ENCODE measurements around the gene P2RX7. TPM values are rescaled to one million over a fixed set of nuclear protein-coding genes. Genes with fewer than 3 reads are reported as not detected.

P2RX7 gene
- total RNA-seq, 1 donor from 2014 or later: 0.07 TPM

DNA sequence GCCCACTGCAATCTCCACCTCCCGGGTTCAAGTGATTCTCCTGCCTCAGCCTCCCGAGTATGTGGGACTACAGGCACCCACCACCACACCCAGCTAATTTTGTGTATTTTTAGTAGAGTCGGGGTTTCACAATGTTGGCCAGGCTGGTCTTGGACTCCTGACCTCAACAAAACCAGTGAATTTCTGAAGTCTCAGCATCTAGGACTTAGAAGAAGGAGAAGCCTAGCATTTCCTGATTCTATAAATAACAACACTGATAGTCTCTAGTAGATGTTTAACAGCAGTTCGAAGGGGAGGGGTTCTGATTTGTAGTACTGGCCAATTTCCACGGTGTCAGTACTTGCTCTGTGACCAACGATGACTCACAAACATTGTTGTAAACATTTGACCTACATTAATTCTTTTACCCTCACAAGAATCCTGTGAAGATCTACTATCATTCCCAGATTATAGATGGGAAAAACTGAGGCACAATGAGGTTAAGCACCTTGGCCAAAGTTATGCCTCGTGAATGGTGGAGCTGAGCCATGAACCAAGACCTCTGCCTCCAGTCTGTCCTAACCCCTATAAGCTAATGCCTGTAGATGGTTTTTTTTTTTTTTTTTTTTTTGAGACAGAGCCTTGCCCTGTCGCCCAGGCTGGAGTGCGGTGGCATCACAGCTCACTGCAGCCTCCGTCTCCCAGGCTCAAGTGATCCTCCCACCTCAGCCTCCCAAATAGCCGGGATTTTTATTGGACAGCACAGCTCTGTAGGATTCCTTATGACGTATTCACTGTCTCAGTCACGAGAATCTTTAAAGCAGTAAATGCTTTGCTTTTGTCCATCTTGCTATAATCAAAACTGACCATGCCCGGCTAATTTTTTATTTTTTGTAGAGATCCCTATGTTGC lies 82.4 kb downstream of the P2RX7 start:
- H3K4me2 ChIP-seq (ENCODE audit: low read length): peak overlapping the region; percentile 56
- Mint-ChIP-seq H3K36me3 (ENCODE audit: low read depth, unreplicated experiment) (peaks cover 1% of the 10 kb centered on the region), H3K4me1 (ENCODE audit: low read depth, unreplicated experiment) (peaks cover 16% of the 10 kb centered on the region), H3K27ac (ENCODE audit: unreplicated experiment) (peak overlapping the region; percentile 88), H3K9me3 (ENCODE audit: unreplicated experiment) (no peaks in the 10 kb centered on the region), H3K27me3 (ENCODE audit: low read depth, unreplicated experiment) (no peaks in the 10 kb centered on the region), H3K4me3 (ENCODE audit: unreplicated experiment) (no peak overlapping the region)
- H2AFZ ChIP-seq (ENCODE audit: low read depth, low read length): no peak overlapping the region
- no peaks in the 10 kb centered on the region for H3K36me3 ChIP-seq (ENCODE audit: insufficient read depth, low read length)
- DNase-seq (ENCODE audit: low read depth): peak; percentile 88
- FAIRE-seq: peak; percentile 56
- H3K9me3 ChIP-seq (ENCODE audit: insufficient read depth, low read depth, low read length): no peaks in the 10 kb centered on the region
- H3K79me2 ChIP-seq (ENCODE audit: insufficient read depth, low read length): no peaks in the 10 kb centered on the region
- no peak overlapping the region for H3K4me3 ChIP-seq (ENCODE audit: insufficient read depth, low read depth, low read length)
- H4K20me1 ChIP-seq (ENCODE audit: insufficient read depth, low read length): peaks cover 9% of the 10 kb centered on the region
- H3K9ac ChIP-seq (ENCODE audit: low read length): peak overlapping the region; percentile 3
- H3K4me1 ChIP-seq (ENCODE audit: insufficient read depth, low read length): peaks cover 16% of the 10 kb centered on the region
- TF ChIP-seq EZH2 (IDR thresholded peaks at IDR 0.05; ENCODE audit: insufficient read depth, low read length): no peak
- TF ChIP-seq, protein P1, sequence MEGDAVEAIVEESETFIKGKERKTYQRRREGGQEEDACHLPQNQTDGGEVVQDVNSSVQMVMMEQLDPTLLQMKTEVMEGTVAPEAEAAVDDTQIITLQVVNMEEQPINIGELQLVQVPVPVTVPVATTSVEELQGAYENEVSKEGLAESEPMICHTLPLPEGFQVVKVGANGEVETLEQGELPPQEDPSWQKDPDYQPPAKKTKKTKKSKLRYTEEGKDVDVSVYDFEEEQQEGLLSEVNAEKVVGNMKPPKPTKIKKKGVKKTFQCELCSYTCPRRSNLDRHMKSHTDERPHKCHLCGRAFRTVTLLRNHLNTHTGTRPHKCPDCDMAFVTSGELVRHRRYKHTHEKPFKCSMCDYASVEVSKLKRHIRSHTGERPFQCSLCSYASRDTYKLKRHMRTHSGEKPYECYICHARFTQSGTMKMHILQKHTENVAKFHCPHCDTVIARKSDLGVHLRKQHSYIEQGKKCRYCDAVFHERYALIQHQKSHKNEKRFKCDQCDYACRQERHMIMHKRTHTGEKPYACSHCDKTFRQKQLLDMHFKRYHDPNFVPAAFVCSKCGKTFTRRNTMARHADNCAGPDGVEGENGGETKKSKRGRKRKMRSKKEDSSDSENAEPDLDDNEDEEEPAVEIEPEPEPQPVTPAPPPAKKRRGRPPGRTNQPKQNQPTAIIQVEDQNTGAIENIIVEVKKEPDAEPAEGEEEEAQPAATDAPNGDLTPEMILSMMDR (IDR thresholded peaks at IDR 0.05; ENCODE audit: insufficient read depth, low read depth, low read length): no peak
- H3K27me3 ChIP-seq (ENCODE audit: insufficient read depth, low read length): no peaks in the 10 kb centered on the region
- H3K27ac ChIP-seq (ENCODE audit: low read depth, low read length): no peak overlapping the region

GRCh38 chr12:121216102-121216501 lies 83.4 kb downstream of the P2RX7 start:
- H3K27ac ChIP-seq (ENCODE audit: low read depth, low read length): no peak overlapping the region
- H3K9me3 ChIP-seq (ENCODE audit: insufficient read depth, low read depth, low read length): no peaks in the 10 kb centered on the region
- Mint-ChIP-seq H3K4me3 (ENCODE audit: unreplicated experiment) (no peak overlapping the region), H3K36me3 (ENCODE audit: low read depth, unreplicated experiment) (peaks cover 1% of the 10 kb centered on the region), H3K27me3 (ENCODE audit: low read depth, unreplicated experiment) (no peaks in the 10 kb centered on the region), H3K9me3 (ENCODE audit: unreplicated experiment) (no peaks in the 10 kb centered on the region), H3K27ac (ENCODE audit: unreplicated experiment) (no peak overlapping the region), H3K4me1 (ENCODE audit: low read depth, unreplicated experiment) (peaks cover 16% of the 10 kb centered on the region)
- H3K4me1 ChIP-seq (ENCODE audit: insufficient read depth, low read length): peaks cover 9% of the 10 kb centered on the region
- FAIRE-seq (no peak), DNase-seq (ENCODE audit: low read depth) (no peak)
- H4K20me1 ChIP-seq (ENCODE audit: insufficient read depth, low read length): peaks cover 9% of the 10 kb centered on the region
- H3K4me3 ChIP-seq (ENCODE audit: insufficient read depth, low read depth, low read length): no peak overlapping the region
- no peak for TF ChIP-seq EZH2 (IDR thresholded peaks at IDR 0.05; ENCODE audit: insufficient read depth, low read length)
- TF ChIP-seq, protein P1 (IDR thresholded peaks at IDR 0.05; ENCODE audit: insufficient read depth, low read depth, low read length): no peak
- no peaks in the 10 kb centered on the region for H3K36me3 ChIP-seq (ENCODE audit: insufficient read depth, low read length)
- H3K4me2 ChIP-seq (ENCODE audit: low read length): no peak overlapping the region
- no peaks in the 10 kb centered on the region for H3K79me2 ChIP-seq (ENCODE audit: insufficient read depth, low read length)
- no peaks in the 10 kb centered on the region for H3K27me3 ChIP-seq (ENCODE audit: insufficient read depth, low read length)
- no peak overlapping the region for H3K9ac ChIP-seq (ENCODE audit: low read length)
- no peak overlapping the region for H2AFZ ChIP-seq (ENCODE audit: low read depth, low read length)

GRCh38 chr12:121217063-121217462 lies 84.4 kb downstream of the P2RX7 start:
- H3K4me1 Mint-ChIP-seq (ENCODE audit: low read depth, unreplicated experiment): peaks cover 16% of the 10 kb centered on the region
- DNase-seq (ENCODE audit: low read depth): no peak
- no peak for FAIRE-seq

More at GRCh38 chr12:121217063-121217462, 84.4 kb downstream of the P2RX7 start:
- no peak overlapping the region for H3K27ac Mint-ChIP-seq (ENCODE audit: unreplicated experiment)
- no peak overlapping the region for H3K4me2 ChIP-seq (ENCODE audit: low read length)
- TF ChIP-seq EZH2 (IDR thresholded peaks at IDR 0.05; ENCODE audit: insufficient read depth, low read length): no peak
- TF ChIP-seq, protein P1 (IDR thresholded peaks at IDR 0.05; ENCODE audit: insufficient read depth, low read depth, low read length): no peak
- H3K4me3 Mint-ChIP-seq (ENCODE audit: unreplicated experiment): no peak overlapping the region
- no peaks in the 10 kb centered on the region for H3K9me3 ChIP-seq (ENCODE audit: insufficient read depth, low read depth, low read length)
- H3K4me1 ChIP-seq (ENCODE audit: insufficient read depth, low read length): peaks cover 9% of the 10 kb centered on the region
- no peaks in the 10 kb centered on the region for H3K27me3 Mint-ChIP-seq (ENCODE audit: low read depth, unreplicated experiment)
- H3K79me2 ChIP-seq (ENCODE audit: insufficient read depth, low read length): no peaks in the 10 kb centered on the region
- no peaks in the 10 kb centered on the region for H3K27me3 ChIP-seq (ENCODE audit: insufficient read depth, low read length)
- H2AFZ ChIP-seq (ENCODE audit: low read depth, low read length): no peak overlapping the region
- H3K36me3 Mint-ChIP-seq (ENCODE audit: low read depth, unreplicated experiment): peaks cover 7% of the 10 kb centered on the region
- no peak overlapping the region for H3K9ac ChIP-seq (ENCODE audit: low read length)
- H3K9me3 Mint-ChIP-seq (ENCODE audit: unreplicated experiment): no peaks in the 10 kb centered on the region
- no peak overlapping the region for H3K27ac ChIP-seq (ENCODE audit: low read depth, low read length)
- peaks cover 9% of the 10 kb centered on the region for H4K20me1 ChIP-seq (ENCODE audit: insufficient read depth, low read length)
- no peaks in the 10 kb centered on the region for H3K36me3 ChIP-seq (ENCODE audit: insufficient read depth, low read length)
- H3K4me3 ChIP-seq (ENCODE audit: insufficient read depth, low read depth, low read length): no peak overlapping the region
